ENCODE data around the gene SRRM2.

The SRRM2 gene

GRCh38 chr16:2736476-2737237 lies 15.8 kb upstream of the SRRM2 start:
- no peaks in the 10 kb centered on the region for H3K4me1 ChIP-seq (ENCODE audit: control insufficient read depth, insufficient read depth, low read length)
- no peak overlapping the region for H3K9ac ChIP-seq (ENCODE audit: low read length)
- peaks cover 10% of the 10 kb centered on the region for H3K27me3 ChIP-seq (ENCODE audit: control insufficient read depth, insufficient read depth, low read length)
- H3K27ac ChIP-seq (ENCODE audit: low read depth, low read length): no peak overlapping the region
- H3K4me3 ChIP-seq (ENCODE audit: low read length): no peak overlapping the region
- no peaks in the 10 kb centered on the region for H3K36me3 ChIP-seq (ENCODE audit: control insufficient read depth, insufficient read depth, low read length)

GRCh38 chr16:2737238-2737605 lies 15.2 kb upstream of the SRRM2 start:
- no peak overlapping the region for H3K27ac ChIP-seq (ENCODE audit: low read depth, low read length)
- H3K4me3 ChIP-seq (ENCODE audit: low read length): no peak overlapping the region
- H3K4me1 ChIP-seq (ENCODE audit: control insufficient read depth, insufficient read depth, low read length): no peaks in the 10 kb centered on the region
- no peaks in the 10 kb centered on the region for H3K36me3 ChIP-seq (ENCODE audit: control insufficient read depth, insufficient read depth, low read length)
- H3K27me3 ChIP-seq (ENCODE audit: control insufficient read depth, insufficient read depth, low read length): peaks cover 10% of the 10 kb centered on the region
- no peak overlapping the region for H3K9ac ChIP-seq (ENCODE audit: low read length)

DNA sequence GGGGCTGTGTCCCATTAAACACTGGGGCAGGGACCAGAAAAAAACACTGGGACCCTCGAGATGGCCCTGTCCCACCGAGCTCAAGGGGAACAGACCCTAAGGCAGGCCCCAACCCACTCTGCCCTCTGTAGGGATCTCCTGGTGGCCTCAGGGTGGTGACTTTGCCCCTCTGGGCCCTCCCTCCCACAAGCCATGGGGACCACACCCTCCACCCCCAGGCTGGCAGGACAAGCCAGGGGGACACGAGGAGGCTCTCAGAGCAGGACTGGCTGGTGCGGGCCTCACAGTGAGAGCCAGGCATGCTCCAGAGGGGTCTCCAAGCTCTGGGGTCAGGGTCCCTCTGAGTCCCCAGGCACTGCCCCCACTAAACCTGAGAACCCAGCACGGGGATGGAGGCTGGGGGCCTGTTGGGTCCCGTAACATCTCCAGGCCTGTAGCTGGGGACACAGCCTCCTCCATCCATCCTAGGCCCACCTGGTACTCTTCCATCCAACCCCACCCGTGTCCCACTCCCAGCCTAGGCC lies 14.5 kb upstream of the SRRM2 start:
- Histone ChIP-seq H3K27ac (ENCODE audit: low read depth, low read length) (no peak overlapping the region), H3K4me1 (ENCODE audit: control insufficient read depth, insufficient read depth, low read length) (no peaks in the 10 kb centered on the region), H3K4me3 (ENCODE audit: low read length) (no peak overlapping the region), H3K27me3 (ENCODE audit: control insufficient read depth, insufficient read depth, low read length) (peaks cover 10% of the 10 kb centered on the region), H3K36me3 (ENCODE audit: control insufficient read depth, insufficient read depth, low read length) (no peaks in the 10 kb centered on the region), H3K9ac (ENCODE audit: low read length) (no peak overlapping the region)

DNA sequence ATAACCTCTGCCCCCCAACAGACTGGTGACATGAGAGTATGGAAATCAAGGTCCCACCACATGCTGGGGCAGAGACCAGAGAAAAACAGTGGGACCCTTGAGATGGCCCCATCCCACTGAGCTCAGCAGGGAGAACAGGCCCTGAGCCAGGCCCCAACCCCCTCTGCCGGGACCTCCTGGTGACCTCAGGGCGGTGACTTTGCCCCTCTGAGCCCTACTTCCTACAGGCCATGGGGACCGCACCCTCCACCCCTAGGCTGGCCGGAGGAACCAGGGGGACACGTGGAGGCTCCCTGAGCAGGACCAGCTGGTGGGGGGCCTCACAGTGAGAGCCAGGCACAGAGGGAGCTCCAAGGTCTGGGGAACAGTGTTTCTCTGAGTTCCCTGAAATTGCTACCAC lies 13.8 kb upstream of the SRRM2 start:
- Histone ChIP-seq H3K36me3 (ENCODE audit: control insufficient read depth, insufficient read depth, low read length) (no peaks in the 10 kb centered on the region), H3K27ac (ENCODE audit: low read depth, low read length) (no peak overlapping the region), H3K27me3 (ENCODE audit: control insufficient read depth, insufficient read depth, low read length) (peaks cover 10% of the 10 kb centered on the region), H3K9ac (ENCODE audit: low read length) (no peak overlapping the region), H3K4me3 (ENCODE audit: low read length) (no peak overlapping the region), H3K4me1 (ENCODE audit: control insufficient read depth, insufficient read depth, low read length) (no peaks in the 10 kb centered on the region)

DNA sequence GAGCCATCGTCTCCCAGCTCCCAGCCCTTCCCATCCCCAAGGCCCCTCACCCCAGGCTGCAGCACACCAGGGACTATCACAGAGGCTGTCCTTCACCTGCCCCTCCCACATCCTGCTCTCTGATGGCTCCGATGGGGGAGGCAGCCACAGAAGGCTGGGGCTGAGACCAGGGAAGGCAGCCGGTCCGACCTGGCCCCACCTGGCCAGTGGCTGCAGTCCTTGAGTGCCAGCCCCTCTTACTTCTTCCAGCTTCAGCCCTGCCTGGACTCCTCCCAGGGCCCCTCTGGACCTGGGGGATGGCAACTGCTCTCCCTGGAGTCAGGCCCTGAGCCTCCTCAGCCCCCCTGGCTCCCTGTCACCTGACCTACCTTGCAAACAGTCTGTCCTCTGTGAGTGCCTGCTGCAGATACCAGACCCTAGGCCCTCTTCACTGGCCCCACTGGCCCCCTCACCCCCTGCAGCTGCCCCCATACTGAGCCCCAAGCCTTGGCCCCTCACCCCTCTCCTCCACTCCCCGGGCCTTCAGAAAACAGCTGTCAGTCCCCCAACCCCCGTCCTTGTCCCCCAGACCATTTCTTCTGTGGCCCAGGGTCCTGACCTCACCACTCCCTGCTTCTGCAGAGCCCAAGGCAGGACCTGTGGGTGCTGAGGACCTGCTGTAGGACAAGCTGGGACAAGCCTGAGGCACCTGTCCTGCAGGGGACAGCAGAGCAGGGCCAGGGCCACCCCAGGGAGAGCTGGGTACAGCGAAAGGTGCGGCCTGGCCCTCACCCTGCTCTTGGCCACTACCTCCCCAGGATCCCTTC lies 12.6 kb upstream of the SRRM2 start:
- Histone ChIP-seq H3K27ac (ENCODE audit: low read depth, low read length) (no peak overlapping the region), H3K4me3 (ENCODE audit: low read length) (no peak overlapping the region), H3K9ac (ENCODE audit: low read length) (no peak overlapping the region), H3K4me1 (ENCODE audit: control insufficient read depth, insufficient read depth, low read length) (no peaks in the 10 kb centered on the region), H3K27me3 (ENCODE audit: control insufficient read depth, insufficient read depth, low read length) (peaks cover 10% of the 10 kb centered on the region), H3K36me3 (ENCODE audit: control insufficient read depth, insufficient read depth, low read length) (no peaks in the 10 kb centered on the region)

GRCh38 chr16:2740476-2740875 lies 12.0 kb upstream of the SRRM2 start:
- Histone ChIP-seq H3K4me1 (ENCODE audit: control insufficient read depth, insufficient read depth, low read length) (no peaks in the 10 kb centered on the region), H3K27me3 (ENCODE audit: control insufficient read depth, insufficient read depth, low read length) (peaks cover 12% of the 10 kb centered on the region), H3K36me3 (ENCODE audit: control insufficient read depth, insufficient read depth, low read length) (no peaks in the 10 kb centered on the region), H3K27ac (ENCODE audit: low read depth, low read length) (no peak overlapping the region), H3K4me3 (ENCODE audit: low read length) (no peak overlapping the region), H3K9ac (ENCODE audit: low read length) (no peak overlapping the region)

DNA sequence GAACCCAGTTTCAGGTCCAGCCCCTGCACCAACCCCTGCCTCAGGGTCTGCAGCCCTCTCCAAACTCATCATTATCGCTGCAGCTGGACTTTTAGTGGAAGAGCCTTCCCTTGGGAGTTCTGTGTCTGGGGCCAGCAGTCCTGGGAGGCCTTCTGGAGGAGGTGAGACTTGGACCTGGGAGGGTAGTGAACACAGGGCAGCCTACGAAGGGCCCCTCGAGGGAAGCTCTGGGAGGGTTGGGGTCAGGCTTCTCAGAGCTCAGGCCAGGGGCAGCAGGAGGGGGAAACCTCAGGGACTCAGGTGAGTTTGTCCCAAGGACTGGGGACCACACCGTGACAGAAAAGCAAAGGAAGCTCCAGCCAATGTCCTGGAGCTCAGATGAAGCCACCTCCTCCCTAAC lies 11.3 kb upstream of the SRRM2 start:
- Histone ChIP-seq H3K9ac (ENCODE audit: low read length) (no peak overlapping the region), H3K36me3 (ENCODE audit: control insufficient read depth, insufficient read depth, low read length) (no peaks in the 10 kb centered on the region), H3K4me3 (ENCODE audit: low read length) (no peak overlapping the region), H3K27me3 (ENCODE audit: control insufficient read depth, insufficient read depth, low read length) (peaks cover 12% of the 10 kb centered on the region), H3K4me1 (ENCODE audit: control insufficient read depth, insufficient read depth, low read length) (no peaks in the 10 kb centered on the region), H3K27ac (ENCODE audit: low read depth, low read length) (no peak overlapping the region)

- no peak overlapping the region for H3K4me3 ChIP-seq (ENCODE audit: low read length)
- peaks cover 12% of the 10 kb centered on the region for H3K27me3 ChIP-seq (ENCODE audit: control insufficient read depth, insufficient read depth, low read length)
- no peak overlapping the region for H3K9ac ChIP-seq (ENCODE audit: low read length)
- no peaks in the 10 kb centered on the region for H3K4me1 ChIP-seq (ENCODE audit: control insufficient read depth, insufficient read depth, low read length)
- no peaks in the 10 kb centered on the region for H3K36me3 ChIP-seq (ENCODE audit: control insufficient read depth, insufficient read depth, low read length)
- H3K27ac ChIP-seq (ENCODE audit: low read depth, low read length): no peak overlapping the region
Measured at GRCh38 chr16:2742323-2743006, 10.0 kb upstream of the SRRM2 start.

DNA sequence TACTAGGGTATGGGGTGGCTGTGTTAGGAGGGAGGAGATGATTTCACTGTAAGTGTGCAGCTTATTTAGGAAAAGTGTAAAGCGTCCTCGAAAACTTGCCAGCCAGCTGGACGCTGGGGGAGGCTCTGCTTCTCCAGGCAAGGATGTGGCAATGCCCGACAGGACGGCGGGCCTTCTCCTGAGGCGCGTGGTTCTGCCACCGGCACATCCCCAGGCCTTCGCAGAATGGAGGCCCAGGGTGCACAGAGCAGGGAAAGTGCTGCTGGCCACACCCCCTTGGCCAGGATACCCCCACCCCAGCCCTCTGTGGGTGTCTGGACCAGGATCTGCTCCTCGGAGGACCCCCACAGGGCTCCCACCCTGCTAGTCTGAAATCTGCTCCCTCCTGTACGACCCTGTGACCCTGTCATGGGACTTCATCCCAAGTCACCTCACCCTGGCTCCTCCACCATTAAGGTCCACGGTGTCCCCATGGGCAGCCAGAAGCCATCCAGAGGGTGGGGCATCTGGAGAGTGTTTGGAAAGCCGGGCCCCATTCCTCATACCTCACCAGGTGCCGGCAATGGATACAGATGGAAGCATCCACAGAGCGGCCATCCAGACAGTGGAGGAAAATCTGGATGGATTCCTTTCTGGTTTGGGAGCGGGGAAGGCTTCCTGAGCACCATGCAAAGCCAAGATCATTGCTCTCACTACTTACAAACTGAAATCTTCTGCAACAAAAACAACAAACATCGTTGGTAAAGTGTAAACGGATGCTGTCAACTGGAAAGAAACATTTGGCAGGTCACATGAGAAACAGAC lies 9.2 kb upstream of the SRRM2 start:
- Histone ChIP-seq H3K4me3 (ENCODE audit: low read length) (no peak overlapping the region), H3K9ac (ENCODE audit: low read length) (no peak overlapping the region), H3K27ac (ENCODE audit: low read depth, low read length) (no peak overlapping the region), H3K4me1 (ENCODE audit: control insufficient read depth, insufficient read depth, low read length) (no peaks in the 10 kb centered on the region), H3K27me3 (ENCODE audit: control insufficient read depth, insufficient read depth, low read length) (peaks cover 12% of the 10 kb centered on the region), H3K36me3 (ENCODE audit: control insufficient read depth, insufficient read depth, low read length) (no peaks in the 10 kb centered on the region)

DNA sequence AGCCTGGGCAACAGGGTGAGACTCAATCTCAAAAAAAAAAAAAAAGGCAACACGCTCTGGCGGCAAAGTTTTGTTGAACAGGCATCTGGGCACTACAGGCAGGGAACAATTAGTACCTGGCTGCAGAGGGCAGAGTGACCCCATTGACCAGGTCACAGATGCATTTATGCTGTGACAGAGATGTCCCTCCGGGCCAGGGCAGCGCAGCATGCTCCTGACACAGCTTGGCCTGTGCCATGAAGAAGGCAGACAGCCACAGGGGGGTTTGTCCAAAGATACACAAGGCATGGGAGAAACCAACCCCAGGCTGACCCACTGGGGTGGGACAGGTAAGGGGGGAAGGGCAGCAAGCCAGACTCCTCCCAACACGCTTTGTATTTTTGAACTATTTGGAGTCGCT lies 7.7 kb upstream of the SRRM2 start:
- Histone ChIP-seq H3K27ac (ENCODE audit: low read depth, low read length) (no peak overlapping the region), H3K27me3 (ENCODE audit: control insufficient read depth, insufficient read depth, low read length) (peaks cover 7% of the 10 kb centered on the region), H3K9ac (ENCODE audit: low read length) (no peak overlapping the region), H3K4me3 (ENCODE audit: low read length) (no peak overlapping the region), H3K4me1 (ENCODE audit: control insufficient read depth, insufficient read depth, low read length) (no peaks in the 10 kb centered on the region), H3K36me3 (ENCODE audit: control insufficient read depth, insufficient read depth, low read length) (no peaks in the 10 kb centered on the region)

DNA sequence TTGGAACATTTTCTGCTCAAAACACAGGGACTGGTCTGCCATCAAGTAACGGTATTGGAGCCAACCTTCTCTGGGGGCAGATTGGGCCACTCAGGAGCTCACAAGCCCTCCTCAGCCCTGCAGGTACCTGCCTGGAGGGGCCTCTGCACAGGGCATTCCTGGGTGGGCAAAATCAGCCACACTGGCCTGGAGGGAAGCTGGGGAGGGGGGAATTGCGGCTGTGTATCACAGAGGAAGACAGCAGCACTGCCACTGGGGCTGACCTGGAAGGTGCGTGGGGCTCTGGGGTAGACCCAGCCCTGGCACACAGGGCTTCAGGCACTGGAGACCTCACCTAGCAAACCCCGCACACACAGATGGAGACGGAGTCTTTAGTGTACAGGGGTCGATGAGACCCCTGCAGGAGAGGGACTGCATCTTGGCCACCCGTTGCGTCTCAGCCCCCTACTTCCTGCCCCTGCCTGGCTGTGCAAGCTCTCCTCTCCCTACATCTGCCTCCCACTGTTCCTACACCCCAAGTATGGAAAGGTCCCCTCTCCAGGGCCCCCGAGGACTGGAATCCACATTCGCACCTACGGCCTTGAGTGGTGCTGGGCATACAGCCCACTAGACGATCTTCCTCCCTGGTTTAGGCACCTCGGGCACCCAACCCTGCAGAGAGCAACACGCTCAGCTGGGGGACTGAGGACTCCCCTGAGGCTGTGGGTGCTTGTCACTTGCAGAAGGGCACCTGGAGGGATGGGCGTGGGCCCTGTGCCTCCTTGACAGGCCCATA lies 7.1 kb upstream of the SRRM2 start:
- Histone ChIP-seq H3K27ac (ENCODE audit: low read depth, low read length) (no peak overlapping the region), H3K4me1 (ENCODE audit: control insufficient read depth, insufficient read depth, low read length) (no peaks in the 10 kb centered on the region), H3K27me3 (ENCODE audit: control insufficient read depth, insufficient read depth, low read length) (peaks cover 4% of the 10 kb centered on the region), H3K4me3 (ENCODE audit: low read length) (no peak overlapping the region), H3K36me3 (ENCODE audit: control insufficient read depth, insufficient read depth, low read length) (no peaks in the 10 kb centered on the region), H3K9ac (ENCODE audit: low read length) (no peak overlapping the region)

Data from rectal smooth muscle tissue (tissue), 1 donor.